ENCODE data around the gene NES. TPM values are rescaled to one million over a fixed set of nuclear protein-coding genes. Genes with fewer than 3 reads are reported as not detected.

The NES gene, protein sequence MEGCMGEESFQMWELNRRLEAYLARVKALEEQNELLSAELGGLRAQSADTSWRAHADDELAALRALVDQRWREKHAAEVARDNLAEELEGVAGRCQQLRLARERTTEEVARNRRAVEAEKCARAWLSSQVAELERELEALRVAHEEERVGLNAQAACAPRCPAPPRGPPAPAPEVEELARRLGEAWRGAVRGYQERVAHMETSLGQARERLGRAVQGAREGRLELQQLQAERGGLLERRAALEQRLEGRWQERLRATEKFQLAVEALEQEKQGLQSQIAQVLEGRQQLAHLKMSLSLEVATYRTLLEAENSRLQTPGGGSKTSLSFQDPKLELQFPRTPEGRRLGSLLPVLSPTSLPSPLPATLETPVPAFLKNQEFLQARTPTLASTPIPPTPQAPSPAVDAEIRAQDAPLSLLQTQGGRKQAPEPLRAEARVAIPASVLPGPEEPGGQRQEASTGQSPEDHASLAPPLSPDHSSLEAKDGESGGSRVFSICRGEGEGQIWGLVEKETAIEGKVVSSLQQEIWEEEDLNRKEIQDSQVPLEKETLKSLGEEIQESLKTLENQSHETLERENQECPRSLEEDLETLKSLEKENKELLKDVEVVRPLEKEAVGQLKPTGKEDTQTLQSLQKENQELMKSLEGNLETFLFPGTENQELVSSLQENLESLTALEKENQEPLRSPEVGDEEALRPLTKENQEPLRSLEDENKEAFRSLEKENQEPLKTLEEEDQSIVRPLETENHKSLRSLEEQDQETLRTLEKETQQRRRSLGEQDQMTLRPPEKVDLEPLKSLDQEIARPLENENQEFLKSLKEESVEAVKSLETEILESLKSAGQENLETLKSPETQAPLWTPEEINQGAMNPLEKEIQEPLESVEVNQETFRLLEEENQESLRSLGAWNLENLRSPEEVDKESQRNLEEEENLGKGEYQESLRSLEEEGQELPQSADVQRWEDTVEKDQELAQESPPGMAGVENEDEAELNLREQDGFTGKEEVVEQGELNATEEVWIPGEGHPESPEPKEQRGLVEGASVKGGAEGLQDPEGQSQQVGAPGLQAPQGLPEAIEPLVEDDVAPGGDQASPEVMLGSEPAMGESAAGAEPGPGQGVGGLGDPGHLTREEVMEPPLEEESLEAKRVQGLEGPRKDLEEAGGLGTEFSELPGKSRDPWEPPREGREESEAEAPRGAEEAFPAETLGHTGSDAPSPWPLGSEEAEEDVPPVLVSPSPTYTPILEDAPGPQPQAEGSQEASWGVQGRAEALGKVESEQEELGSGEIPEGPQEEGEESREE (N-terminal part only)
- total RNA-seq: 49.6 and 145 TPM in 2 replicates

DNA sequence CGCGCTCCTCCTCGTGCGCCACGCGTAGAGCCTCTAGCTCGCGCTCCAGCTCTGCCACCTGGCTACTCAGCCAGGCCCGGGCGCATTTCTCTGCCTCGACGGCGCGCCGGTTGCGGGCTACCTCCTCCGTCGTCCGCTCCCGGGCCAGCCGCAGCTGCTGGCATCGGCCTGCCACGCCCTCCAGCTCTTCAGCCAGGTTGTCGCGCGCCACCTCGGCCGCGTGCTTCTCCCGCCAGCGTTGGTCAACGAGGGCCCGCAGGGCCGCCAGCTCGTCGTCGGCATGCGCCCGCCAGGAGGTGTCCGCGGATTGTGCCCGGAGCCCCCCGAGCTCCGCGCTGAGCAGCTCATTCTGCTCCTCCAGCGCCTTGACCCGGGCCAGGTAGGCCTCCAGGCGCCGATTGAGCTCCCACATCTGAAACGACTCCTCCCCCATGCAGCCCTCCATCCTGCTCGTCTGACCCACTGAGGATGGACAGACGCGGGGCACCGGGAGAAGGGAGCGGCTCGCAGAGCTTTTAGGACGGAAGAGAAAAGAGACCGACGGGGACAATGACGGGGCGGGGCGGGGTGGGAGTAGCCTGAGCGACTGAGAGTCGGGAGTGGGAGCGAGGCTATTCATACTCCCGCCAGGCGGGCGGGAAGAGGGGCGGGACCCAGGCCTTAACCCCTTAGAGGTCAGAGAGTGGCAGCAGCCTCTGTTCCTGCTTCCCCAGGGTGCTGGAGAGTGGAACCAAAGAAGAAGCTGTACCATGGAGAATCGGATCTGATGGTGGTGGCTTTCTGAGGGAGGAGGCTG, at the start of gene NES:
TSS of gene NES (minus strand) at position 588 of the 796 bp plus-strand sequence. CDS start at position 445, 143 bp downstream.

DNA sequence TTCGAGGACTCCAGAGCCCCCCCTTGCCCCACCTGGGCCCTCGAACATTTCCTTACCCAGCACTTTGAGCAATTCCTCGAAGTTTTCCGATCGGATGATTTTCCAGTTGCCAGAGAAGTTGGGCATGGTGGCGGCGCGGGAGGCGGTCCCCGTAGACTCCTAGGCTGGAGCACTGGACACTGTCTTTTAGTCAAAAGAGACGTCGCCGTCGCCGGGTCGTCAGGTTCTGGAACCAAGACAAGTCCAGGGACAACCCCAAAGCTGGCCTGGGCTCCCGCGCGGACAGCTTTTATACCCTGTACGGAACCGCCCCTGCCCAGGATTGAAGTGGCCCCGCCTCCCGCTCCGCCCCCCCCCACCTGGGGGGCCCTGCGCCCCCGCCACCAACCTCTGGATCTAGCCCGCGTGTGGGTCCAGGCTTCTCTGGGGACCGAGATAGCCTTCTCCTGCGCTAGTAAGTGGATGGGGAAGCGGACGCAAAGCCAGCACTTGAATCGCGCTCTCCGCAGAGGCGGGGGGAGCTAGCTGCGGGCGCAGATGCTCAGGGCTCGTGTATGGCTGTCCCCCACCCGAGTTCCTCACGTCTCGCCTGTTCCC, 28.2 kb upstream of the NES start, which contains the start of gene CRABP2:
TSS of gene CRABP2 (minus strand) at position 263 of the 597 bp plus-strand sequence. CDS start at position 126, 137 bp downstream.

DNA sequence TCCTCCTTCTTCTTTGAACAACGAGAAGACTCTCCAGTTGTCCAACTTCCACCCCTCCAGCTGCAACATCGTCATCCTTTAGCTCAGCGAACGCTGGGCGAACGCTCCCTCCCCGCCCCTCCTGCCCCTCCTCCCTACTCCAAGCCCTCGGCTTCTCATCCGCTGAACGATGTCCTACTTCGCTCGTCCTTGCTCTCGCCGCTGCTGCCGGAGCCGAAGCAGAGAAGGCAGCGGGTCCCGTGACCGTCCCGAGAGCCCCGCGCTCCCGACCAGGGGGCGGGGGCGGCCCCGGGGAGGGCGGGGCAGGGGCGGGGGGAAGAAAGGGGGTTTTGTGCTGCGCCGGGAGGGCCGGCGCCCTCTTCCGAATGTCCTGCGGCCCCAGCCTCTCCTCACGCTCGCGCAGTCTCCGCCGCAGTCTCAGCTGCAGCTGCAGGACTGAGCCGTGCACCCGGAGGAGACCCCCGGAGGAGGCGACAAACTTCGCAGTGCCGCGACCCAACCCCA, 35.4 kb downstream of the NES start, which contains the start of gene BCAN:
TSS of gene BCAN (plus strand) at position 357 of the 504 bp plus-strand sequence. CDS start 3,938 bp downstream, outside the sequence.

DNA sequence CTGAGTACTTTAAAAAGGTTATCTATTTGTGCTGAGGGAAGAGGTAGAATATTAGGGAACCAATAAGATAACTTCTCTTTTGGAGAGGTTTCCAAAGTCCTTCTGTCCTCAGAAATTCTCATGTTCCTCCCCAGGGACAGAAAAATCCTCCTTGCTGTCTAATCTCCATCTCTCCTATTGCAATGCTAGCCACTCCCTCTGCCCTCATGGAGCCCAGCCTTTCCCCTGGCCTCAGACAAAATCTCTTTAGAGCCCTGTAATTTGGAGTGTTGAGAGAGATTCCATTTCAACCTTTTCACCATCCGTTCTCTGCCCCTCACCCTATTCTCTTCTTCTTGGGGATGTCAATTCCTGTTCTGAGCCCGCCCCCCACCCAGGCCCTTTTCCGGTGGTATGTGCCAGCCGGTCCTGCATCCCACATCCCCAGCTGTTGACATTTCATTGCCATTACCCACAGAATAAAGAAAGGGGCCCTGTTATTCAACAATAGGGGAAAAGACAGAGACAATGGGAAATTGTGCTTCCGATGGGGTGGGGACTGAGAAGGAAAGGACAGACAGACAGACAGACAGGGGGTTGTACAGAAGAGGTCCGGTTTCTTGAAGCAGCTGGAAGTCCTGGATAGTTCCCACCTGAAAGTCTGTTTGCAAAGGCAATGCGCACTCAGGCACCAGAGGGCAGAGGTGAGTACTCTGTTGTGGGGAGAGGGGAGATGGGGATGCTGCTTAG, 58.2 kb downstream of the NES start, which contains the start of gene HAPLN2:
TSS of gene HAPLN2 (plus strand) at position 563 of the 729 bp plus-strand sequence. CDS start 4,076 bp downstream, outside the sequence.

Other genes with a start within 250 kb of the NES start
- 3.1 and 4.5 TPM in 2 replicates for gene MEF2D, start 176.6 kb downstream of the NES start, total RNA-seq
- 2.8 and 31.2 TPM in 2 replicates for gene IQGAP3, start 104.8 kb downstream of the NES start, total RNA-seq
- not detected in 2 replicates for gene TTC24, start 97.7 kb downstream of the NES start, total RNA-seq
- 72.7 and 74.6 TPM in 2 replicates for gene NAXE, start 85.6 kb downstream of the NES start, total RNA-seq
- 6.5 and 23.4 TPM in 2 replicates for gene GPATCH4, start 75.9 kb downstream of the NES start, total RNA-seq
- gene HAPLN2, start 58.0 kb downstream of the NES start, total RNA-seq: not detected in 2 replicates
- gene BCAN, start 35.3 kb downstream of the NES start, total RNA-seq: under 0.01 TPM in 1 of 2 replicates, not detected in the other
- gene CRABP2, start 28.2 kb upstream of the NES start, total RNA-seq: 7.9 and 8.1 TPM in 2 replicates
- 10.4 and 12.8 TPM in 2 replicates for gene METTL25B, start 51.1 kb upstream of the NES start, total RNA-seq
- 6.5 and 10.9 TPM in 2 replicates for gene ISG20L2, start 51.4 kb upstream of the NES start, total RNA-seq
- 30.7 and 69.2 TPM in 2 replicates for gene MRPL24, start 63.7 kb upstream of the NES start, total RNA-seq
- 101 and 184 TPM in 2 replicates for gene HDGF, start 74.3 kb upstream of the NES start, total RNA-seq
- 6.8 and 14.6 TPM in 2 replicates for gene PRCC, start 90.1 kb upstream of the NES start, total RNA-seq
- 0.28 and 1.2 TPM in 2 replicates for gene SH2D2A, start 139.4 kb upstream of the NES start, total RNA-seq
- under 0.01 TPM in 1 of 2 replicates, not detected in the other for gene INSRR, start 181.7 kb upstream of the NES start, total RNA-seq
- gene NTRK1, start 183.5 kb upstream of the NES start, total RNA-seq: 0.77 and 1.1 TPM in 2 replicates
- 4.5 and 9.2 TPM in 2 replicates for gene PEAR1, start 216.3 kb upstream of the NES start, total RNA-seq
- under 0.01 and 0.56 TPM in 2 replicates for gene LRRC71, start 243.2 kb upstream of the NES start, total RNA-seq